Measurements from ENCODE around the gene TMEM184A.
"Not testable (repeated sequence)": the region's sequence is repeated elsewhere in the genome, so short reads cannot be mapped to it uniquely, and the experiment has no call there.

Gene TMEM184A

GRCh38 chr7:1583241-1583930, 27.4 kb upstream of the TMEM184A start:
- WGBS (ENCODE audit: extremely low coverage, insufficient coverage, low lambda C conversion rate), result no CpG with 5 or more reads among the region's 19 CpGs
- H4K8ac ChIP-seq (ENCODE audit: low read depth, low read length); H3K23ac ChIP-seq (ENCODE audit: low read length); H3K27me3 ChIP-seq (ENCODE audit: insufficient read depth, low read length, poor library complexity); H3K18ac ChIP-seq (ENCODE audit: low read length); H3K4me1 ChIP-seq (ENCODE audit: control insufficient read depth, low read depth, low read length); DNase-seq; H2AK5ac ChIP-seq (ENCODE audit: low read length); H3K79me1 ChIP-seq (ENCODE audit: low read length); H2BK15ac ChIP-seq (replicated peaks; ENCODE audit: low read depth); H3K4me3 ChIP-seq (ENCODE audit: low read length); H3K4ac ChIP-seq (ENCODE audit: low read depth, low read length); H2BK5ac ChIP-seq (ENCODE audit: low read length); H3K36me3 ChIP-seq (ENCODE audit: control insufficient read depth, insufficient read depth, low read length); H3K56ac ChIP-seq (ENCODE audit: low read length); H3K79me2 ChIP-seq (ENCODE audit: control insufficient read depth, insufficient read depth, low read length); H2BK120ac ChIP-seq (ENCODE audit: low read depth, low read length); H3K27ac ChIP-seq (ENCODE audit: low read depth, low read length); H3K9ac ChIP-seq (ENCODE audit: low read length); H4K5ac ChIP-seq (ENCODE audit: low read length); H3K4me2 ChIP-seq (ENCODE audit: low read length): not testable (repeated sequence)

- Histone ChIP-seq H2AK5ac (ENCODE audit: low read length) (no peak overlapping the region), H3K36me3 (ENCODE audit: control insufficient read depth, insufficient read depth, low read length) (no peaks in the 10 kb centered on the region), H3K4ac (ENCODE audit: low read depth, low read length) (no peak overlapping the region), H3K23ac (ENCODE audit: low read length) (no peak overlapping the region), H3K9ac (ENCODE audit: low read length) (no peak overlapping the region), H2BK5ac (ENCODE audit: low read length) (no peak overlapping the region), H4K5ac (ENCODE audit: low read length) (no peak overlapping the region), H3K56ac (ENCODE audit: low read length) (no peak overlapping the region), H3K79me2 (ENCODE audit: control insufficient read depth, insufficient read depth, low read length) (no peaks in the 10 kb centered on the region), H3K4me2 (ENCODE audit: low read length) (no peak overlapping the region), H3K27me3 (ENCODE audit: insufficient read depth, low read length, poor library complexity) (no peaks in the 10 kb centered on the region), H3K27ac (ENCODE audit: low read depth, low read length) (no peak overlapping the region), H3K18ac (ENCODE audit: low read length) (no peak overlapping the region), H4K8ac (ENCODE audit: low read depth, low read length) (no peak overlapping the region), H3K4me1 (ENCODE audit: control insufficient read depth, low read depth, low read length) (no peaks in the 10 kb centered on the region), H3K79me1 (ENCODE audit: low read length) (no peaks in the 10 kb centered on the region), H3K4me3 (ENCODE audit: low read length) (no peak overlapping the region), H2BK15ac (replicated peaks; ENCODE audit: low read depth) (no peak overlapping the region), H2BK120ac (ENCODE audit: low read depth, low read length) (no peak overlapping the region)
- WGBS (ENCODE audit: extremely low coverage, insufficient coverage, low lambda C conversion rate), result no CpG with 5 or more reads among the region's 19 CpGs
- DNase-seq, result peak; percentile 45
Observed at GRCh38 chr7:1580422-1581030, 24.5 kb upstream of the TMEM184A start.

GRCh38 chr7:1579481-1580421, 23.7 kb upstream of the TMEM184A start:
- H3K79me1 ChIP-seq (ENCODE audit: low read length), result no peaks in the 10 kb centered on the region
- no peak overlapping the region for H3K4me3 ChIP-seq (ENCODE audit: low read length)
- peak; percentile 87 for DNase-seq
- no peak overlapping the region for H2BK15ac ChIP-seq (replicated peaks; ENCODE audit: low read depth)
- H3K36me3 ChIP-seq (ENCODE audit: control insufficient read depth, insufficient read depth, low read length), result no peaks in the 10 kb centered on the region
- no peak overlapping the region for H3K27ac ChIP-seq (ENCODE audit: low read depth, low read length)
- H2BK5ac ChIP-seq (ENCODE audit: low read length), result no peak overlapping the region
- no peak overlapping the region for H4K5ac ChIP-seq (ENCODE audit: low read length)
- H3K56ac ChIP-seq (ENCODE audit: low read length), result no peak overlapping the region
- H3K27me3 ChIP-seq (ENCODE audit: insufficient read depth, low read length, poor library complexity), result no peaks in the 10 kb centered on the region
- no peak overlapping the region for H3K4ac ChIP-seq (ENCODE audit: low read depth, low read length)
- no peak overlapping the region for H2AK5ac ChIP-seq (ENCODE audit: low read length)
- H2BK120ac ChIP-seq (ENCODE audit: low read depth, low read length), result no peak overlapping the region
- no peak overlapping the region for H3K23ac ChIP-seq (ENCODE audit: low read length)
- H3K79me2 ChIP-seq (ENCODE audit: control insufficient read depth, insufficient read depth, low read length), result no peaks in the 10 kb centered on the region
- H3K4me2 ChIP-seq (ENCODE audit: low read length), result no peak overlapping the region
- H3K18ac ChIP-seq (ENCODE audit: low read length), result no peak overlapping the region
- no peaks in the 10 kb centered on the region for H3K4me1 ChIP-seq (ENCODE audit: control insufficient read depth, low read depth, low read length)
- no peak overlapping the region for H4K8ac ChIP-seq (ENCODE audit: low read depth, low read length)
- WGBS (ENCODE audit: extremely low coverage, insufficient coverage, low lambda C conversion rate), result no CpG with 5 or more reads among the region's 14 CpGs
- H3K9ac ChIP-seq (ENCODE audit: low read length), result no peak overlapping the region

- H2BK15ac ChIP-seq (replicated peaks; ENCODE audit: low read depth), result no peak overlapping the region
- H3K4me3 ChIP-seq (ENCODE audit: low read length), result no peak overlapping the region
- no peak overlapping the region for H3K9ac ChIP-seq (ENCODE audit: low read length)
- H3K79me2 ChIP-seq (ENCODE audit: control insufficient read depth, insufficient read depth, low read length), result no peaks in the 10 kb centered on the region
- H3K79me1 ChIP-seq (ENCODE audit: low read length), result no peaks in the 10 kb centered on the region
- no peak overlapping the region for H3K27ac ChIP-seq (ENCODE audit: low read depth, low read length)
- no peak overlapping the region for H4K5ac ChIP-seq (ENCODE audit: low read length)
- H3K4ac ChIP-seq (ENCODE audit: low read depth, low read length), result no peak overlapping the region
- no peak overlapping the region for H2BK5ac ChIP-seq (ENCODE audit: low read length)
- no peaks in the 10 kb centered on the region for H3K36me3 ChIP-seq (ENCODE audit: control insufficient read depth, insufficient read depth, low read length)
- H3K4me1 ChIP-seq (ENCODE audit: control insufficient read depth, low read depth, low read length), result no peaks in the 10 kb centered on the region
- WGBS (ENCODE audit: extremely low coverage, insufficient coverage, low lambda C conversion rate), result no CpG with 5 or more reads among the region's 6 CpGs
- H3K56ac ChIP-seq (ENCODE audit: low read length), result no peak overlapping the region
- no peak overlapping the region for H2BK120ac ChIP-seq (ENCODE audit: low read depth, low read length)
- no peak overlapping the region for H3K23ac ChIP-seq (ENCODE audit: low read length)
- DNase-seq, result no peak
- H3K4me2 ChIP-seq (ENCODE audit: low read length), result no peak overlapping the region
- no peak overlapping the region for H2AK5ac ChIP-seq (ENCODE audit: low read length)
- H3K27me3 ChIP-seq (ENCODE audit: insufficient read depth, low read length, poor library complexity), result no peaks in the 10 kb centered on the region
- H4K8ac ChIP-seq (ENCODE audit: low read depth, low read length), result no peak overlapping the region
- H3K18ac ChIP-seq (ENCODE audit: low read length), result no peak overlapping the region
Observed at GRCh38 chr7:1578513-1578912, 22.5 kb upstream of the TMEM184A start.

GRCh38 chr7:1576521-1577253, 20.7 kb upstream of the TMEM184A start:
- Histone ChIP-seq H2BK120ac (ENCODE audit: low read depth, low read length) (no peak overlapping the region), H2BK15ac (replicated peaks; ENCODE audit: low read depth) (no peak overlapping the region), H3K27ac (ENCODE audit: low read depth, low read length) (no peak overlapping the region), H3K4ac (ENCODE audit: low read depth, low read length) (no peak overlapping the region), H3K36me3 (ENCODE audit: control insufficient read depth, insufficient read depth, low read length) (no peaks in the 10 kb centered on the region), H3K18ac (ENCODE audit: low read length) (no peak overlapping the region), H2AK5ac (ENCODE audit: low read length) (no peak overlapping the region), H3K56ac (ENCODE audit: low read length) (no peak overlapping the region), H3K9ac (ENCODE audit: low read length) (no peak overlapping the region), H3K23ac (ENCODE audit: low read length) (no peak overlapping the region), H3K4me1 (ENCODE audit: control insufficient read depth, low read depth, low read length) (no peaks in the 10 kb centered on the region), H3K4me2 (ENCODE audit: low read length) (no peak overlapping the region), H2BK5ac (ENCODE audit: low read length) (no peak overlapping the region), H4K8ac (ENCODE audit: low read depth, low read length) (no peak overlapping the region), H3K79me2 (ENCODE audit: control insufficient read depth, insufficient read depth, low read length) (no peaks in the 10 kb centered on the region), H3K4me3 (ENCODE audit: low read length) (no peak overlapping the region), H4K5ac (ENCODE audit: low read length) (no peak overlapping the region), H3K79me1 (ENCODE audit: low read length) (no peaks in the 10 kb centered on the region), H3K27me3 (ENCODE audit: insufficient read depth, low read length, poor library complexity) (no peaks in the 10 kb centered on the region)
- peak; percentile 96 for DNase-seq
- WGBS (ENCODE audit: extremely low coverage, insufficient coverage, low lambda C conversion rate), result no CpG with 5 or more reads among the region's 15 CpGs
